NCI-H146 treated with DMSO at 0.1 percent for 48 hours (cell line): ENCODE data around the gene SH3BP5L.
"Not testable (repeated sequence)": the region's sequence is repeated elsewhere in the genome, so short reads cannot be mapped to it uniquely, and the experiment has no call there.

ENCODE experiments used
- DNase-seq: peaks from one replicate; lab custom pipeline; 2025; ENCODE audit not compliant: unreplicated experiment; lab: John Stamatoyannopoulos, UW

The SH3BP5L gene

DNA sequence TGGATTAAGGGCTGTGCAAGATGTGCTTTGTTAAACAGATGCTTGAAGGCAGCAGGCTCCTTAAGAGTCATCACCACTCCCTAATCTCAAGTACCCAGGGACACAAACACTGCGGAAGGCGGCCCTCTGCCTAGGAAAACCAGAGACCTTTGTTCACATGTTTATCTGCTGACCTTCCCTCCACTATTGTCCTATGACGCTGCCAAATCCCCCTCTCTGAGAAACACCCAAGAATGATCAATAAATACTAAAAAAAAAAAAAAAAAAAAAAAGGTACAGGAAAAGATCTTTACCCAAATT, 5.0 kb upstream of the SH3BP5L start:
- not testable (repeated sequence) for DNase-seq

DNA sequence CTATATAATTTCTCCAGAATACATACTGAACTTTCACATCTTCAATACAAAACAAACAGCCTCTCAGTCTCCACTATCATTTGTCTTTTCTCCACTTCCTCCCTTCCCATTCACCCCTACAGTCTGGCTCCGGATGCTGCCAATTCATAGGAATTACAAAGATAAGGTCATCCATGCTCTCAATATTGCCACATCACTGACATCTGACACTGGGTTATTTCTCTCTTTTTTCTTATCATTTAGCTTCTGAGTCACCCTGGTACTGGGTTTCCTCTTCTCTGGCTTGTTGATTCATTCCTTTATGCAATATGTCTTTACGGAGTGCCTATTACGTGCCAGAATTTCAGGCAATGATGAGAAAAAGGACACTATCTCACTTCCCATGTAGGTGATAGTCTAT, 3.1 kb upstream of the SH3BP5L start:
- DNase-seq = no peak

DNA sequence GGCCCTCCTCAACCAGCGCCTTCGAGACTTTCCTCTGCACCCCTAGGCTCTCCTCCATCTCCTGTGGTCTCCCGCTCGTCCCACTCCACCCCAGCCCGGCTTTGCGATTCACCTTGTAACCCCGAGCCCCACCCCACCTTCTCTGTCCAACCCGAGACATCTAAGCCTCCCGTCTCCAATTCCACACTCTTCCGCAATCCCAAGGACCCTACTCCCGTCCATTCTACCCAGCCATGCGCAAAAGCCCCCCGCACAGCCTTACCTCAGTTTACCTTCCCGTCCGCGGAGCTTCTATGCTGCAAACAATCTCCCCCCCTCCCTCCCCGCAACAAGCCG, 174 bp downstream of the SH3BP5L start:
- no peak for DNase-seq

DNA sequence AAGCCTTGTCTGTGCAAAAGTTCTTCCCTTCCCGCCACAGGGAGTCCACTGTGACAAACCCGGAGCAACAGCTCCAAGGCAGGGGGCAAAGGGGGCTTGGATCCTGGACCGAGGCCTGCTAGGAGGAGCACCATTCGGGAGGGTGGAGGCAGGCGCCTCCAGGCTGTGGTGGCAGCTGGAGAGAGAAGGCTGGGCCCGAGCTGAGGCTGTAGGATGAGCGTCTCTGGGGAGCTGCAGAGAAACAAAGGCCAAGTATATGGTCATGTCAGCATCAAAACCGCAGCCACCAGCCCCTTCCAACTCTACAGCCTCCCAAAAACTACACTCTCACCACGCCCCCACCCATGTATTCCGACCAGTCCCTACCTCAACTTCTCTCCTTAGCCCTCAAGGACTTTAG, 579 bp downstream of the SH3BP5L start:
- DNase-seq = no peak

- DNase-seq = no peak
Measured at GRCh38 chr1:248824701-248825100, 1.0 kb downstream of the SH3BP5L start.

DNA sequence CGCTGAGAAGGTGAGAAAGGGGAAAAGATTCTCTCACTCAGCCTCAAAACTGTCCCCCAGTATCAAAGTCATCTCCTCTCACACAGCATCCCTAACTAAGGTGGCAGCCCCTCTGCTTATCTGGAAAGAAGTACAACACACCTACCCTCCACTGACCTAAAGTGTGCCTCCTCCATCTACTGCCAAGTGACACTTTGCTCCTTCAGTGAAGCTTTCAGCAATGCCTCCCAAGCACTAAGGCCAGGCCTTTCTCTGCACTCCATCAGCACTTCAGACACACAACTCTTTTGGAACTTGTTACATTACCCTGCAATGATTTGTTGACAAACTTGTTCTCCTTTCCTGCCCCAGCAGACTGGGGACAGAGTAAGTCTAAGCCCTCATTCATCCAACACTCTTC, 1.4 kb downstream of the SH3BP5L start:
- no peak for DNase-seq

DNA sequence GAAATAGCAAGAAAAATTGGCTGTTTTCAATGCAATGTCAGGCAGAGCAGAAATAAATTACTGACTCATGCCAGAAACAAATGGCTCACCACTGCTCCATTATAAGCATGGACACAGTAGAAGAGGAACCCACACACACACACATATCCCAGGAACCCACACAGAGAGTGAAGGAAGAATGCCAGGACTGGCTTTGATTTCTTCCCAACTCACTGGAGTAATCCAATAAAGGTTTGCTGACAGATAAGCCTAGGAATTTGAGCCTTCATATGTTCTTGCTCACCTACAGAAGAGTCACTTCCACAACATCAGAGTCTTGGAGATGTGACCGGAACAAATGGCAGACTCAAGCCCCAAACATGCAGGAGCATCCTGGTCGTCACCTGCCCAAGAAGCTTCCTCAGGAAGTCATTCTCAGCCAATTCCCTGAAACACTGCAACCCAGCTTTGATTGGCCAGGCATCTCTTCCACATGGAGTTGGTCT, 2.2 kb downstream of the SH3BP5L start:
- no peak for DNase-seq

- DNase-seq = no peak
Measured at GRCh38 chr1:248822148-248823032, 3.3 kb downstream of the SH3BP5L start.

GRCh38 chr1:248821641-248822040, 4.1 kb downstream of the SH3BP5L start:
- no peak for DNase-seq

DNA sequence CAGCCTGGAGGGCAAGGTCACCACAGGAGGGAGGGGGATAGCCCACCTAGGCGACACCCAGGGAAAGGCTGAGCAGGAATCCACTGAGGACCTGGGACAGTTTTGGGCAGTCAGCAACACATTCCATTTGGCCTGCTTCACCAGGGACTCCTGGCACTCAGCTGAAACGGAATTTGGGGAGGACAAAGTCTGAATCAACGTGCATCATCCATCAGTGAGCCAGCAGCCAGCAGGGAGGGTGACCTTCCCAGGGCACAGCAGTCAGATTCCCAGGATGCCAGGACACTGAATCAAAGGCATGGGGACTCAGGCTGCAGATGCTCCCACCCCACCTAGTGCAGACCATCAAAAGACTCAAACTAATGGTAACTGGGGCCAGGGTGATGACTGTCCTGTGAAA, 4.6 kb downstream of the SH3BP5L start:
- DNase-seq = no peak

- DNase-seq = no peak
Measured at GRCh38 chr1:248820041-248820585, 5.6 kb downstream of the SH3BP5L start.

DNA sequence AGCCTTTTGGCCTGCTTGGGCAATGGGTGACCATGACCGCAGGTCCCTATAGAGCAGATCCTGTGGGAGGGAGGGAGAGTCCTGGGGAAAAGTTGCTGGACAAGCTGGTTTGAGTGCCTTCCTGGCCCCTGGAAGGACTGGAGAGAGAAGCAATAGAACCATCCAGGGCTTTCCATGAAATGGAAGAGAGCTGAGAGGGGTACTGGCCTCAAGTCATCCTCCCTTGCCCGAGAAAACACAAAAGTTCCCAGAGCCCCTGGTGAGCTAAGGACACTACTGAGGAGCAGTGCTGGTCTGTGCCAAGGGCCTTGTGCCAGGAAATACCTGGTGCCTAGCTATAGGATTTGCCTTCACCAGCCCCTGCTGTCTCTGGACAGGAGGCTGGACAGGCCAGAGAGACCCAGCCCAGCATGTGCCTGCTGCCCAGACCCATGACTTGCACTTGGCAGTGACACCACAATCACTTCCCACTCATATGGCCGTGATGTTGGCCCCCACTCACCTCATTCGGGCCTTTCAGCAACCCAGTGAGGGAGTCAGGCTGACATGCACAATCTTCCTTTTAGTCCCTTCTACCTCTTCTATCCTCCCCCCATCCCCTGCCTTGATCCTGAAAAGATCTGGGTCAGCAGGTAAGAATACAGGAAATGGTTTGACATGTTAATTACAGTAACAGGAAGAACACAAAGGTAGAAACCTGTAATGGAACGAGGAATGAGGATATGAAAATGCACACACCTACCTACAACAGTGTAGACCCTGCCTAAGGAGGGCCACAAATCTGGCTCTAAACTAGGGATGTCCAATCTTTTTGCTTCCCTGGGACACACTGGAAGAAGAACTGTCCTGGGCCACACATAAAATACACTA, 7.0 kb downstream of the SH3BP5L start:
- no peak for DNase-seq

DNA sequence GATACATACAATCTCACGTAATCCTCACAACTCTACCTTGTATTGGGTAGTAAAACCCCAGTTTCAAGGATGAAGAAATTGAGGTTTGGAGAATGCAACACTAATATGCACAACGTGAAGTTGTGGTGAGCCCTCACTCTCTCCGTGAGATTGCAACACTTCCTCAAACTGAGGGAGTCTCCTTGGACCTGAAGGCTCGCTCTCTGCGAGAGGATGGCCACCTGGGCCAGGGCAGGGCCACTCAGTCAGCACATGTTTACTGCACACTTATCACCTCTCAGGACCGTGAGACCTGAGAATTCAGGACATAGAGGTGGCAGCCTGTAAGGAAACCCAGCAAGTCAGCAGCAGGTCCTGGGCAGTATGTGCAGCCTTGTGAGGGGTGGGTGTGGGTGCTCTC, 8.7 kb downstream of the SH3BP5L start:
- DNase-seq = no peak

DNA sequence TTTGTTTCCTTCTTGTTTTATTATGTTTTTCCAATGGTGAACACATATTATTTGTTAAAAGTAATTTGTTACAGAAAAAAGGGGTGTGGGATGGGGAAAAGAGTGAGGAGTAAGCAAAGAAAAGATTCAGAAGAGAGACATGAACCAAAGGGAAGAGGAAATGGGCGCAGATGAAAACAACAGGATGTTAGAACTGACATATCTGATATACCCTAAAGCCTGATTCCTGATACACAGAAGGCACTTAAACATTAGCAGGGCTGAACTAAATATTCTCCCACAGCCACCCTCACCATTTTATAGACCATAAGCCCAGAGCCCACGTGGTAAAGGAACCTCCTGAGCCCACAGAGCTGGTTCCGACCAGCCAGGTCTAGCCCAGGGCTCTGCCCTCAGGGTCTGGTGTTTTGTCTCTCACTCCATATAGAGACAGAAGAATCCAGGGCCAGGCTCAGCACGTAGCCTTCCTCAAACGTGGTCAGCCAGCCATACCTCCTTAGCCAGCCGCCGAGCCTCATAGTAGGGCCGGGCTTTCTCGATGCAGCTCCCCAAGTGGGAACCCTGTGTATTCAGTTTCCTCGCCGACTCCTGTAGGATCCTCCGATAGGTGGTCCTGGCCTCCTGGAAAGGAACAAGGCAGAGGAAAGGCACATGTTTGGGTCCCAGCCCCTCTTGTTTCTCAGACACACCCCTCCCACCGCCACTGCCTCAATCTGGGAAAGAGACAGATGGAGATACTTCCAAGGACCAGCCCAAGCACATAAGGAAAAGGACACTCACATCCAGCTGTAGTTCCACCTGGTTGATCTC, 9.5 kb downstream of the SH3BP5L start:
- no peak for DNase-seq

- DNase-seq = no peak
Measured at GRCh38 chr1:248815407-248816034, 10.2 kb downstream of the SH3BP5L start.

- no peak for DNase-seq
Measured at GRCh38 chr1:248814351-248814750, 11.4 kb downstream of the SH3BP5L start.

GRCh38 chr1:248813546-248813945, 12.2 kb downstream of the SH3BP5L start:
- no peak for DNase-seq

- no peak for DNase-seq
Measured at GRCh38 chr1:248812736-248813425, 12.8 kb downstream of the SH3BP5L start.

DNA sequence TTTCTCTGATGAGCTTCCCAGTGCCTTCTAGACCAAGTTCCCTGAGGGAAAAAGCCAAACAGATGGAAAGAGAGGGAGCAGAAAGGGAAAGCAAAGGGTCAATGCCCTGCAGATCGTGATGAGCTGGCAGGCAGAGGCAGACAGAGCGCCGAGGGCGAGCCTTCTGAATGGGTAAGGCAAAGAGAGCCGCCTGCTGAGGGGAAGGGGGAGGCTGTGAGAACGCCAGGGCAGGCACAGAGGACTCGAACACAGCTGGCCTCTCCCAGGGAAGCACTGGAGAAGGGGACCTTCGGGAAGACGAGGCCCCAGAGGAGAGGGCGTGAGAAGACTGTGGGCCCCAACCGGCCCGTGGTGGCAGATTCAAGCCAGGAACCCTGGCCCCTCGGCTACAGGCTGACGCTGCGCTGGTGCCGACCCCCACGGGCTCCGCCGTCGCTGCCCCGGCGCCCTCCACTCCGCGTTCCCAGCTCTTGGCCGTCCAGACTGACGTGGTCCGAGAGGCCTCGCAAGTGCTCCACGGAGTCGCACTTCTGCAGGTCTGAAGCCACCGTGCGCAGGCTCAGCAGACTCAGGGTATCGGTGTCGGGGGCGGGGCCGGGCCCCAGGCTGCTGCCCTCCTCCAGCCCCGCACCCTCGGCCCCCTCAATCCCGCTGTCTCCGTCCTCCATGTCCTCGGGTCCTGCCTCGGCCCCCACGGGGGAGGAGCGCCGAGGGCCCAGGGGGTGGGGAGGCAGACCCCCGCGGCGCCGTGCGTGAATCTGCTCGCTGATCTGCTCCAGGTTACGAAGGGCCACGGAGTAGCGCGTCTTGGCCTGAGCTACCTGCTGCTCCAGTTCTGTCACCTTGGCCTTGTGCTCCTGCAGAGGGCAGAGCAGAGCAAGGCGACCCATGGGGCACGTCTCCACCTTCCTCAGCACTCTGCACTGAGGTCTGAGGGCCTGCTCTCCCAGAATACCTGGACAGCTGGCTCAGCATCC, 13.9 kb downstream of the SH3BP5L start:
- DNase-seq = no peak
